HG02943 (cell line): ENCODE measurements around the gene ARHGAP22.

Experiments used
- ATAC-seq: cut with Tn5 transposase; IDR thresholded peaks from one replicate; pipeline ENCODE4 v1.9.1; 2021; ENCODE audit warnings: mild to moderate bottlenecking, low read depth, moderate library complexity; ENCODE audit not compliant: unreplicated experiment

ARHGAP22 gene

GRCh38 chr10:48501787-48502771 is 102.8 kb downstream of the ARHGAP22 start:
- no peak for ATAC-seq

- no peak for ATAC-seq
Observed at GRCh38 chr10:48501226-48501625, 103.6 kb downstream of the ARHGAP22 start.

DNA sequence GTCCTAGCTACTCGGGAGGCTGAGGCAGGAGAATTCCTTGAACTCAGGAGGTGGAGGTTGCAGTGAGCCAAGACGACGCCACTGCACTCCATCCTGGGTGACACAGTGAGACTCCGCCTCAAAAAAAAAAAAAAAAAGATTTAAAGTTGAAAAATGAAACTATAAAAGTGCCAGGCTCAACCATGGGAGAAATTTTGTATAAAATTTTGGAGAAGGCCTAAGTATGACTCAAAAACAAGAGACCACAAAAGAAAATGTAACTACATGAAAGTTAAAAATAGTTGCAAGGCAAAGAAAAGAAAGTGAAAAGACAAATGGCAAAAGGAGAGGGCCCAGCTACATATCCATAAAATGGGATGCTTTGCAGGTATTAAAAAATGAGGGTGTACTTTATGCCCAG is 104.1 kb downstream of the ARHGAP22 start:
- no peak for ATAC-seq

DNA sequence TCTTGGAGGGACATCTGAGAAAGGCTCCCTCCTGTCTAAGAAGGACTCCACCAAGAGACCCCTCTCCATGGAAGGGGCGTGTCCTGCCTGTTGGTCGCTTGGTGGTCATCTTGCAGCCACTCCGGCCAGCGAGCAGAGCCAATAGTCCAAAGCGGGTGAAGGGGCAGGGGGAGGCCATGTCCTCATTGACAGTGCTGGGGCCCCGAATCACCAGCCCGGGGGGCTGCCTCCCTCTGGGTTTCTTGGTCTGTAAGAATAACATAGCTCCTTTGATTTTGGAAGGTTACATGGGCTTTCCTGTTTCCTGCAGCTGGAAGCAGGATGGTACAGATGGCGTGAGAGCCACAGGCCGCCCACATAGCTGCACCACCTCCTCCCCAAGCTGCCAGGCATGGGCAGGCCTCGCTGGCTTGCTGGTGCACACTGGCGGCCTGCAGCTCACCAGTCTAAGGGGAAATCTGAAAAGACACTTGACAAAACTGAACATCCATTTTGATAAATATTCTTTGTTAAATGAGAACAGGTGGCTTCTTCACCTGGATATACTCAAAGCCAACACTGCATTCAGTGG is 105.8 kb downstream of the ARHGAP22 start:
- ATAC-seq = no peak

DNA sequence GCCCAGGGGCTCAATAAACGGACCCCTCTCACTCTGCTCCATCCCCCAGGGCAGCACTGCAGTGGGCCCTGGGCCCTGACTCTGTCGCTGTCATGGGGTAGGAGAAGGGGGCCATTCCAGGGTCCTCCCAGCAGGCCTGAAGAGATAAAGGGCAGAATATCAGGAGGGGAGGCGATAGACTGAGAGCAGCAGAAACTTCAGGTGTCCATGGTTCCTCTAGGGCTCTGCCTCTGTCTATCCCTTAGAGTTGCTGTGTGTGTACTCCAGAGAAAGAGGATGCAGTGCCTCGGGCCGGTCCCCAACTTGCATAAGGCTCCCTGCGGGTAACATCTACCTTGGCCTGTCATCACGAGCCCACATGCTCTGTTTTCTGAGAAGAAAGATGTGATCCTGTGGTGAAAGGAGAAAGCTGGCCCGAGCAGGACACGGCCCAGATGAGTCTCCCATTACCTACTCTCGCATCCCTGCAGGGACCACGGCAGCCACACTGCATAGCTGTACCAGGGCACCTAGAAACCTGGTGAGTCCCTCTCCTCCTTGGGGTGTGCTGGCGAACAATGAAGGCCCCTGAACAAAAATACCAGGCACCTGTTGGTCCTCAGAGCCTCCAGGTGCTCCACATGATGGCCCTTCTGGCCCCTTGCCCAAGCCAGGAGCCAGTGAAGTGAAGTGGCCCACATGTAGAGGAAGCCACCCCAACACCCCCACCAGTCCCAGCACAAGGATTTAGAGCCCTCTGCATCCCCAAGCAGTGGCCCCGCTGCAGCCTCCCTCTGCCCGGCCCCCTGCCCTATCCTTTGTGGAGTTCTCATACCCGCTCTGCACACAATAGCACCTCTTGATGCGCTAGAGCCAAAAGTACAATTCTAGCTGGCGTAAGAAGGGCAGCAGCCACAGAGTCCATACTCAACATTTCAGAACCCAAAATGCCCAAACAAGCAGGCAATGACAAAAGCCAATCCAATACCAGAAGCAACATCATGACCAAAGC is 106.8 kb downstream of the ARHGAP22 start:
- no peak for ATAC-seq

GRCh38 chr10:48496831-48497779 is 107.8 kb downstream of the ARHGAP22 start:
- ATAC-seq = no peak

DNA sequence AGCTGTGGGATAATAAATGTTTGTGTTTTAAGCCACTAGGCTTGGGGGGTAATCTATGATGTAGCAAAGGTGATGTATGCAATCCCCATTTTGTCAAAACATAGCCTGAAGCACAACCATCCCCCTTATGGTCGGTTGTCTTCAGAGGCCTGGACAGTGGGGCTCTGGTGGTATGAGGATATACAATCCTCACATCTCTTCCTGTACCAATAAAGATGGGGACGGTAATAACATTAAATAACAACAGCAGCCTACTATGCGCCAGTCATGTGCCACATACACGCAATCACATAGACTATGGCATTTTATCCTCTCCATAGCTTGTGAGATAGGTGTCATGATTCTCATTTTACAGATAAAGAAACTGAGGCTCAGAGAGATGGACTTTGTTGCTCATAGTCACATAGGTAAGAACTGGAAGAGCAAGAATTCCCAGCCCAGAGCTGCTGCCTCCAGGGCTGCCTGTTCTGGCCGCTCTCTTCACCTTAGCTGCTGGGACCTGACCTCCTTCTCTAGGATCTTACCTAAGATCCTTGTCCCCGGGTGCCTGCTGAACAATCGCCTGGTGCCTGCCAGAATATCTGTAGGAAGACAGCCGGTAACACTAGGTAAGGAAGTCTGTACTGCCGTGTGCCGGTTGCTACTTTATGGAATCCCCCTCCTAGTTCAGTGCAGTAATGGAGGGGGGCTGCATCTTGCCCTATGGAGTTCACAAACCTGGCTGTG is 108.6 kb downstream of the ARHGAP22 start:
- ATAC-seq = no peak

GRCh38 chr10:48495282-48496045 is 109.4 kb downstream of the ARHGAP22 start:
- no peak for ATAC-seq

DNA sequence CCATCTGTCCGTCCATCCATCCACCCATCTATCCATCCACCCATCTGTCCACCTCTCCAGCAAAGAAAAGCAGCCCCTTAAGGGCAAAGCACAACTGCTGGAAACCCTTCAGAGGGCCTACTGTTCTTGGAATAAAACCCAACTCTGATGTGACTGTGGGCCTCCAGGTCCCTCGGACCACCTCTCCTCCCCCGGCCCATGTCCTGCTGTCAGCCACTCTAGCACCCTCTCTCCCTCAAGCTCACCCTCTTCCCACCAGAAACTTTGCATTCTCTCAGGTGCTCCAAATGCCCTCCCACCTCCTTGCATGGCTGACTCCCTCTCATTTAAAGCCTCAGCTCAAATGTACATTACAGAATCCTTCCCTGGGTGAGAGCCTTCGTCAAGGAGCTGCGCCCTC is 110.3 kb downstream of the ARHGAP22 start:
- no peak for ATAC-seq

DNA sequence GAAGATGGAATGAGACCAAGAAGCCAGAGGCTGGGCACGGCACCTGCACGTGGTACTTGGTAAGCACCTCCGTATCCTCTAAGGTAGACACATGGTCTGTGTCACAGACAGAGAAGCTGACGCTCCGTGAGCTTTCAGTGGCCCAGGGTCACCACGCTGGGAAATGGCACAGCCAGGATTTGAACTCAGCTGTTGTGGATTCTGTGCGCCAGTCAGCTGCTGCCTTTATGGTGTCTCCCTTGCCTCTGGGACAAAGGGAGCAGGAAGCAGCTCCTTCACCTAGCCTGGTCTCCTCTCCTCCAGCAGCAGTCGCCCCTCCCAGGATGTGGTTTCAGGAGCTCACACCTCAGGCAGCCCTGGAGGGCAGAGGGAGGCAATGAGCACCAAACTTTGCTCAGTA is 110.8 kb downstream of the ARHGAP22 start:
- no peak for ATAC-seq

DNA sequence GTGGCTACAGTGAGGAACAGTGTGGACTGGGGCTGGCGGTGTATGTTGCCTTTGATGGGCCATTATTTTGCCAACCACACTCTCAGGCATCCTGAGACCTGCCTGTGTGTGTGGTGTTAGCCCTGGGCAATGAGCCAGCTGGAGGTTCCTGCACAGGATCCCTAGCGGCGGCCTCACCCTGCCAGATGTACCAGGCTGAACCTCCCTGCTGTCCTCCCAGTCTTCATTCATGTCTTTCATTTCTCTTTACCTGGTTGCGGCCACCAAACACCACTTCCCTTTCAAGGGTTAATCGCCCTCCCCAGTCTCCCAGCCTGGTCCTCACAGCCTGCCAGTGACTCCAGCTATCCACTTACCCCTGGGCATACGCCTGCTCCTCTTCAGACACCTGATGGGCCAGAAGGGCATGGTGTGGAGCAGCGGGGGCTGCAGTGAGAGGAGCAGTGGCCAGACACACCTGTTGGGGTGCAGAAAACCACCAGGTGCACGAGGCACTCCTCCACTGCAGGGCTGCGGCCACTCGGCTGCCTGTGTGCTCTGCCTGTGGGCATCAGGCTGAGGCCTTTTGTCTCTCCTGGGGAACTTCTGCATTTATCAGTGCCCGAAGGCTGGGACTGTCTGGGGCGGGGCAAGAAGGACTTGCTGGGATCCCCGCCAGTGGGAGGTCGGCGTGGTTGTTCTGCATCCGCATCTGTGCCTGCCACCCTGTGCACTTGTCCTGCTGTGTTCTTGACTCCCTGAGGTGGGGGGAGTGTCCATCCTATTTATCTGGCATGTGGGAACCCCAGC is 111.6 kb downstream of the ARHGAP22 start:
- no peak for ATAC-seq

GRCh38 chr10:48492201-48492600 is 112.7 kb downstream of the ARHGAP22 start:
- no peak for ATAC-seq

DNA sequence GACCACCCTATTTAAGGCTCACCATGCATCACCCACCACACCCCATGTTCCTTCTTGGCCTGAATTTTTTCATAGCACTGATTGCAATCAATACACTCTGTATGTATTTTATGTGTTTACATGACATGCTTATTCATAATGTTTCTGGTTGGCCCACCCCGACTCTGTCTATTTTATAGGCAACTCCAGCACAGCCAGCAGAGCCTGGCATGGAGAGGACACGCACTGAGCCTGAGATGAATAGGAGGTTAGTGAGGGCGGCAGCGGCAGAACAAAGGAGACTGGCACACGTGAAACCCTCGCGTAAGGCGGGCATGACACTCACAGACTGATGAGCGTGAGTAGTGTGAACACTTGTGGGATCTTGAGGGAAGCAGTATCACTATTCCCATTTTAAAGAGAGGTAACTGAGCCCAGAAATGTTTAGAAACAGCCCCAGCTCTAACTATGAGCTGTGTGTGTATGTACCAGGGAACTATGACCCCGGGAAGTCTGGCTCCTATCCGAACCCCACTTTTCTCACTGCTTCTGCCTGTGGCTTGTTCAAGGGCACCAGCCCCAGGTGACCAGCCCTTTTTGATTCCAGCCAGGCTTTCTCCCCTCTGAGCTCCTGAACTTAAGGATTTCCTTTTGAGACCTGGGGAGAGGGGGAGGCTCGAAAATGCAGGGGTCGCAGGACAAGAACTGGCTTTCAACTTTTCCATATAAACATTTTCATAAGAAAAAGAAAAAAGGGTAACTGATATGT is 113.3 kb downstream of the ARHGAP22 start:
- ATAC-seq = no peak

DNA sequence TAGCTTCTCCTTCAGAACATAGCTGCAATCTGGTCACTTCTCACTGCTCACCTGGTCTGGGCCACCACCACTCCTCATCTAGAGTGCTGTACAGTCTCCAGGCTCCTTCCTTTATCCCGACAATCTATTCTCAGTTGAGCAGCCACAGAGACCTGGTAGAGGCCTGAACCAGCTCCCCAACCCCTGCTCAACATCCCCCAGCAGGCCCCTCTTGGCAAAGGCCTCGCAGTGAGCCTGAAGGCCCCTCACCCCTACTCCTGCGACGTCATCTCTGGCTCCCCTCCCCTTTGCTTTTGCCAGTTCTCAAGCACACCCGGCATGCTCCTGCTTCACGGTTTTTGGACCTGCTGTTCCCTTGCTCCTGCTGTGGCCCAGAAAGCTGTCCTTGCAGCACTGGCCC is 113.9 kb downstream of the ARHGAP22 start:
- no peak for ATAC-seq

DNA sequence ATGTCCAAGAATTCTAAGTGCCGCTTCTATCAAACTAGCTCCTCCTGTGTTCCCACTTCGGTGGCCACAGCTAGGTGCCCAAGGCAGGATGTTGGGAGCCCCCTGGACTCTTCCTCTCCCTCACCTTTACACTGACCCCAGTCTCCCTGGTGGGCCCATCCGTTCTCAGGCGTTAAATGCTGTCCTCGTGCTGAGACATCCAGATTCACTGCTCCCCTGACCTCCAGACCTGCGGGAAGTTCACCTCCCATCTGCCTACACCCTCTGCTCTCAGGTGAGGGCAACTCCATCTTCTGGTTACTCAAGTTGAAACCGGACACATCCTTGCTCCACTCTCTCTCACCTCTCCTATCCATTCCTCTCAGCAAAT is 114.3 kb downstream of the ARHGAP22 start:
- ATAC-seq = no peak

- ATAC-seq = no peak
Observed at GRCh38 chr10:48489099-48489498, 115.8 kb downstream of the ARHGAP22 start.

DNA sequence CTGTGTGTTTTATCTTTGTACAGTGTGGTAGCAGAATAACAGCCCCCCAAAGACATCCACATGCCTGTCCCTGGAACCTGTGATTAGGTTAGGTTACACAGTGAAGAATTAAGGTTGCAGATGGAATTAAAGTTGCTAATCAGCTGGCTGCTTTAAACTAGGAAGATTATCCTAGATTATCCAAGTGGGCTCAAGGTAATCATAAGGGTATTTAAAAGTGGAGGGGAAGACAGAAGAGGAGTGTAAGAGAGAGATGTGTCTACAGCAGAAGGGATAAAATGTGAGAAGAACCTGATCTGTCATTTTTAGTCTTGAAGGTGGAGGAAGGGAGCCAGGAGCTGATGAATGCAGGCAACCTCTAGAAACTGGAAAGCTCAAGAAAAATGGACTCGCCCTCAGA is 117.6 kb downstream of the ARHGAP22 start:
- ATAC-seq = no peak
